Panc1 (cell line): Measurements from ENCODE around the gene DYNC1LI2. TPM values are rescaled to one million over a fixed set of nuclear protein-coding genes. Genes with fewer than 3 reads are reported as not detected.

Source experiments
- ATAC-seq: fragments of 200-7000 bp; cut with Tn5 transposase; 2 replicates; pipeline ENCODE4 v1.9.1; 2020; ENCODE audit warnings: mild to moderate bottlenecking, moderate library complexity
- BruUV-seq: library from RNA; stranded (reverse); fragments of 400-500 nt; replicated peaks from 2 replicates; lab custom pipeline; 2021; lab: Mats Ljungman, UMichigan
- CTCF ChIA-PET: fragments of 300-600 bp; sonication (Branson Sonifier 250); formaldehyde crosslinking; loops from one replicate; lab custom pipeline; 2022; ENCODE audit warnings: antibody characterized with exemption; lab: Charles Lee
- POLR2A ChIA-PET: fragments of 300-600 bp; sonication (Branson Sonifier 250); formaldehyde crosslinking; loops from one replicate; lab custom pipeline; 2022; ENCODE audit warnings: antibody characterized with exemption; lab: Charles Lee
- DNase-seq: peaks from one replicate; pipeline ENCODE4 v3.0.0-alpha.2; 2010; ENCODE audit warnings: low read depth, low spot score
- H3K27ac ChIP-seq: 2 replicates; pipeline ENCODE4 v1.5.1; 2011; ENCODE audit warnings: mild to moderate bottlenecking, low read length, inconsistent platforms
- H3K27me3 ChIP-seq: fragments of 200-500 bp; sonication (Bioruptor generic); 2 replicates; pipeline ENCODE4 v1.6.0; 2014; ENCODE audit warnings: low read length, inconsistent platforms; ENCODE audit not compliant: control insufficient read depth, insufficient read depth
- H3K36me3 ChIP-seq: fragments of 200-500 bp; sonication (Bioruptor generic); 2 replicates; pipeline ENCODE4 v1.5.1; 2014; ENCODE audit warnings: inconsistent platforms, mild to moderate bottlenecking, low read length, moderate library complexity; ENCODE audit not compliant: control insufficient read depth, insufficient read depth
- H3K4me1 ChIP-seq: 2 replicates; pipeline ENCODE4 v1.5.1; 2011; ENCODE audit warnings: inconsistent platforms, mild to moderate bottlenecking, low read length, moderate library complexity; ENCODE audit not compliant: control insufficient read depth, insufficient read depth
- H3K4me3 ChIP-seq, 2 experiments: 2 replicates each; pipeline ENCODE4 v1.5.1; 2011 to 2012; ENCODE audit warnings: low read depth in 2 of 2, low read length in 2 of 2, mild to moderate bottlenecking in 2 of 2, inconsistent platforms in 1 of 2, moderate library complexity in 1 of 2
- H3K9me3 ChIP-seq: fragments of 200-500 bp; sonication (Bioruptor generic); 2 replicates; pipeline ENCODE4 v1.5.1; 2014; ENCODE audit warnings: low read depth, mild to moderate bottlenecking, inconsistent platforms, low read length, moderate library complexity; ENCODE audit not compliant: control insufficient read depth, insufficient read depth
- CTCF ChIP-seq: fragments of 450-650 bp; IDR thresholded peaks from 2 replicates; pipeline ENCODE4 v1.5.1; 2017; ENCODE audit warnings: mild to moderate bottlenecking
- POLR2AphosphoS5 ChIP-seq: IDR thresholded peaks from 2 replicates; pipeline ENCODE4 v1.6.1; 2012; ENCODE audit warnings: mild to moderate bottlenecking, low read depth, low read length, moderate library complexity
- SIN3A ChIP-seq: IDR thresholded peaks from 2 replicates; pipeline ENCODE4 v1.6.1; 2012; ENCODE audit warnings: low read depth, mild to moderate bottlenecking, low read length, moderate library complexity, borderline replicate concordance; ENCODE audit not compliant: insufficient read depth
- TCF7L2 ChIP-seq: IDR thresholded peaks from 2 replicates; pipeline ENCODE4 v1.6.1; 2011; ENCODE audit warnings: mild to moderate bottlenecking, low read depth, low read length, inconsistent platforms
- in situ Hi-C: cut with HindIII; loops from 2 replicates; pipeline ENCODE4 v1.10.0; 2016; ENCODE audit warnings: low sequenced_read_pairs, low pct_unique_long_range_greater_than_20kb
- intact Hi-C: fragments of 100-400 bp; cut with micrococcal nuclease; formaldehyde crosslinking; loops from one replicate; pipeline ENCODE4 v1.10.0; 2022; ENCODE audit not compliant: unreplicated experiment
- total RNA-seq: library from RNA; stranded (reverse); gene quantifications from one replicate; pipeline ENCODE4 v1.2.1, GENCODE V29; 2021; ENCODE audit not compliant: unreplicated experiment
- TF ChIP-seq, protein P1 (sequence below), 2 experiments: IDR thresholded peaks; 2 replicates each; pipeline ENCODE4 v1.6.1; 2011 to 2012; ENCODE audit warnings: low read depth in 2 of 2, control low read depth in 1 of 2, low read length in 1 of 2, mild to moderate bottlenecking in 1 of 2, moderate library complexity in 1 of 2; ENCODE audit not compliant: insufficient read depth in 1 of 2

The DYNC1LI2 gene
- total RNA-seq, 1 experiment from 2014 or later, result 103 TPM

DNA sequence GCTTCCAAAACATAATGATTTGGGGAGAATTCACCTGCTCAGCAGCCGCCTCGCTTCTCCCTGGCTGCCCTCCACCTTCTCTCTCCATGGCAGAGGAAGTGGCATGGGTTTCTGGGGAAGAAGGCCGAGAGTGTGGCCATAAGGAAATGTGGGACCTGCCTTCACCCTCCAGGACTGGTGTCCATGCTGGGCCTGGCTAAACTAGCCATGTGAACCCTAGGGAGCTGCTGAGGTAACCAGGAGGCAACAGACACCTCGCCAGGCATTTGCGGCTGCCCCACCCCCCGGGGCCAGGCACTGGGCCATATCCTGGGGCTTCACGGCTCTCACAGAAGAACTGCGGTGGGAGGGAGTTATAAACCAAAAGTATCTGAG, 44.9 kb downstream of the DYNC1LI2 start:
- intact Hi-C loops, result no loop called here
- no peak for ATAC-seq
- in situ Hi-C loops, result no loop called here
- no peaks in the 10 kb centered on the region for H3K36me3 ChIP-seq
- ChIA-PET POLR2A (no interaction called here), CTCF (no interaction called here)
- no peaks in the 10 kb centered on the region for H3K9me3 ChIP-seq
- H3K4me3 ChIP-seq, result no peak overlapping the region
- DNase-seq, result no peak
- TF ChIP-seq TCF7L2, result no peak
- TF ChIP-seq, protein P1, sequence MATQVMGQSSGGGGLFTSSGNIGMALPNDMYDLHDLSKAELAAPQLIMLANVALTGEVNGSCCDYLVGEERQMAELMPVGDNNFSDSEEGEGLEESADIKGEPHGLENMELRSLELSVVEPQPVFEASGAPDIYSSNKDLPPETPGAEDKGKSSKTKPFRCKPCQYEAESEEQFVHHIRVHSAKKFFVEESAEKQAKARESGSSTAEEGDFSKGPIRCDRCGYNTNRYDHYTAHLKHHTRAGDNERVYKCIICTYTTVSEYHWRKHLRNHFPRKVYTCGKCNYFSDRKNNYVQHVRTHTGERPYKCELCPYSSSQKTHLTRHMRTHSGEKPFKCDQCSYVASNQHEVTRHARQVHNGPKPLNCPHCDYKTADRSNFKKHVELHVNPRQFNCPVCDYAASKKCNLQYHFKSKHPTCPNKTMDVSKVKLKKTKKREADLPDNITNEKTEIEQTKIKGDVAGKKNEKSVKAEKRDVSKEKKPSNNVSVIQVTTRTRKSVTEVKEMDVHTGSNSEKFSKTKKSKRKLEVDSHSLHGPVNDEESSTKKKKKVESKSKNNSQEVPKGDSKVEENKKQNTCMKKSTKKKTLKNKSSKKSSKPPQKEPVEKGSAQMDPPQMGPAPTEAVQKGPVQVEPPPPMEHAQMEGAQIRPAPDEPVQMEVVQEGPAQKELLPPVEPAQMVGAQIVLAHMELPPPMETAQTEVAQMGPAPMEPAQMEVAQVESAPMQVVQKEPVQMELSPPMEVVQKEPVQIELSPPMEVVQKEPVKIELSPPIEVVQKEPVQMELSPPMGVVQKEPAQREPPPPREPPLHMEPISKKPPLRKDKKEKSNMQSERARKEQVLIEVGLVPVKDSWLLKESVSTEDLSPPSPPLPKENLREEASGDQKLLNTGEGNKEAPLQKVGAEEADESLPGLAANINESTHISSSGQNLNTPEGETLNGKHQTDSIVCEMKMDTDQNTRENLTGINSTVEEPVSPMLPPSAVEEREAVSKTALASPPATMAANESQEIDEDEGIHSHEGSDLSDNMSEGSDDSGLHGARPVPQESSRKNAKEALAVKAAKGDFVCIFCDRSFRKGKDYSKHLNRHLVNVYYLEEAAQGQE (IDR thresholded peaks at IDR 0.05; ENCODE audit: insufficient read depth in 1 of 2, low read depth in 2 of 2, low read length in 1 of 2), result no peak
- no peak for TF ChIP-seq CTCF
- no peak overlapping the region for H3K27ac ChIP-seq
- no peaks in the 10 kb centered on the region for H3K27me3 ChIP-seq
- no TSS peak for BruUV-seq
- H3K4me1 ChIP-seq, result no peaks in the 10 kb centered on the region

DNA sequence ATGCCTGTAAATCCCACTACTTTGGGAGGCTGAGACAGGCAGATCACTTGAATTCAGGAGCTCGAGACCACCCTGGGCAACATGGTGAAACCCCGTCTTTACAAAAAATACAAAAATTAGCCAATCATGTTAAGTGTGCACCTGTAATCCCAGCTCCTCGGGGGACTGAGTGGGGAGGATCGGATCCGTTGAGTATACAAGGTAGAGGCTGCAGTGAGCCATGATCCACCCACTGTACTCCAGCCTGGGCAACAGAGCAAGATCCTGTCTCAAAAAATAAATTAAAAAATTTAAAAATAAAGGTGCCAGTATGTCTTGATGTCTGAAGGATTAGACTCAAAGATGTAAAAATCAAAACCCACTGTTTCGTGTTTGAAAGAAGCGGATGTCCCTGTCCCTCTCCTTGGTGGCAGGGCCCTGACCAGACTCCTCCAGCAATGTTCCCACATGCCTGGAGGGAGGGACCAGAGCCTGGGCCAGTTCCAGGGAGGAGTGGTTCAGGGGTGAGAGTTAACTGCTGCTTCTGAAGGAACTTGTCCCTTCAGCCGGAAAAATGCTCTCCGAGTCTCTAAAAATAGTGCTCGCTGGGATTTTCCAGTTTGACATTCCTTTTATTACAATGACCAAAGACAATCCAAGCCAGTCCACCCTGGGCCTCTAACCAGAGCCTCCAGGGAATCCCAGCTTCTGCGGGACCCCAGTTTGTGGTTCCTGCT, 45.5 kb downstream of the DYNC1LI2 start:
- Histone ChIP-seq H3K4me3 (no peak overlapping the region), H3K36me3 (no peaks in the 10 kb centered on the region), H3K27ac (no peak overlapping the region), H3K4me1 (no peaks in the 10 kb centered on the region), H3K9me3 (no peaks in the 10 kb centered on the region), H3K27me3 (no peaks in the 10 kb centered on the region)
- no TSS peak for BruUV-seq
- ChIA-PET CTCF (no interaction called here), POLR2A (interaction anchor here (0.7 kb wide), 1 partner anchor 12 kb away, joined by 6 read pairs; no protein-coding TSS in a partner anchor)
- DNase-seq (no peak), ATAC-seq (no peak)
- intact Hi-C loops (no loop called here), in situ Hi-C loops (no loop called here)
- TF ChIP-seq, protein P1 (IDR thresholded peaks at IDR 0.05; ENCODE audit: insufficient read depth in 1 of 2, low read depth in 2 of 2, low read length in 1 of 2), result no peak
- TF ChIP-seq POLR2AphosphoS5 (no peak), TCF7L2 (no peak), CTCF (no peak), SIN3A (no peak)
